ENCODE results near the gene SLC25A30.

DNA sequence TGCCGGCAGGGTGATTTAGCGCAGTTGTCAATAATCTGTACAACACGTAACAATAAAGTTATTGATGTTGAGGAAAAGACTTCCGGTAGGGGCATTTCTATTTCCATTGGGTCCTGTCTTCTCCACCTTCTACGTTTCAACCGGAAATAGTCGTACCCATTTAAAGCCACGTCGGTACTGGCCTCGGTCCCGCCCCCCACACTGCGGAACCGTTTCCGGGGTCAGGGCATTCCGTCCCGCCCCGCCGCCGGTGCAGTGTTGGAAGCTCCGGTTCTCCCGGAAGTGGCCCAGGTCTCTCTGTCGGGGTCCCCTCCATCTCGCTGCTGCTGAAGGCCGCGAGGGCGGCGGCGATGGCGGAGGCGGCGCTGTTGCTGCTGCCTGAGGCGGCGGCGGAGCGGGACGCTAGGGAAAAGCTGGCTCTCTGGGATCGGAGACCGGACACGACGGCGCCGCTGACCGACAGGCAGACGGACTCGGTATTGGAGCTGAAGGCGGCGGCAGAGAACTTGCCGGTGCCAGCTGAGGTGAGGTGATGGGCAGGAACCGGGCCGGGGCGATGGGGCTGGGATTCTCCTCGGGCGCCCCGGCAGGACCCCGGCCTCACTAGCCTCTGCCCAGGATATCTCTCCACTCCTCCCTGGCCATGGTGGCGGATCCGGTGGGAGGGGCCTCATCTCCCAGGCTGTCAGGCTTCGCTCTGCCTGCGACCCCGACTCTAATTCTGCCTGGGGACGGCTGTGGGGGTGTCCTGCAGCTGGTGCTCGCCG lies 46.7 kb upstream of the SLC25A30 start, which contains the start of gene COG3:
- TF ChIP-seq, protein P1, sequence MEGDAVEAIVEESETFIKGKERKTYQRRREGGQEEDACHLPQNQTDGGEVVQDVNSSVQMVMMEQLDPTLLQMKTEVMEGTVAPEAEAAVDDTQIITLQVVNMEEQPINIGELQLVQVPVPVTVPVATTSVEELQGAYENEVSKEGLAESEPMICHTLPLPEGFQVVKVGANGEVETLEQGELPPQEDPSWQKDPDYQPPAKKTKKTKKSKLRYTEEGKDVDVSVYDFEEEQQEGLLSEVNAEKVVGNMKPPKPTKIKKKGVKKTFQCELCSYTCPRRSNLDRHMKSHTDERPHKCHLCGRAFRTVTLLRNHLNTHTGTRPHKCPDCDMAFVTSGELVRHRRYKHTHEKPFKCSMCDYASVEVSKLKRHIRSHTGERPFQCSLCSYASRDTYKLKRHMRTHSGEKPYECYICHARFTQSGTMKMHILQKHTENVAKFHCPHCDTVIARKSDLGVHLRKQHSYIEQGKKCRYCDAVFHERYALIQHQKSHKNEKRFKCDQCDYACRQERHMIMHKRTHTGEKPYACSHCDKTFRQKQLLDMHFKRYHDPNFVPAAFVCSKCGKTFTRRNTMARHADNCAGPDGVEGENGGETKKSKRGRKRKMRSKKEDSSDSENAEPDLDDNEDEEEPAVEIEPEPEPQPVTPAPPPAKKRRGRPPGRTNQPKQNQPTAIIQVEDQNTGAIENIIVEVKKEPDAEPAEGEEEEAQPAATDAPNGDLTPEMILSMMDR (IDR thresholded peaks at IDR 0.05), result peak in 4 of 6 experiments; percentile 53 to 71 (median 58)
- TF ChIP-seq POLR2A (IDR thresholded peaks at IDR 0.05), result peak in 3 of 4 donors; percentile 10 to 79 (median 61)
